Measurements from ENCODE around the gene MGAT2.

DNA sequence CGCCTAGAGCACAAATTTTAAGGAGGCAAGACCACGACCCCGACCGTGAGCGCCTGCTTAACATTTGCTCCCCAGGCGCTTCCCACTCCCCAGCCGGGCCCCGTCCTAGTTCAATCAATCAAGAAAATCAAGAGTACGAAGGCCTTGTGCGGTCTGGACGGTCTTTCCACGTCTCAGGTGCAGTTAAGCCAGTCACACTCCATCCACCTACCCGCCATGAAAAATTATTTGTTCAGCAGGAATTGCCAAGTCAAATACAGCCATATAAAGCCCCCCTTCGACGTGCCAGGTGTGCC, 22.5 kb upstream of the MGAT2 start:
- TF ChIP-seq, protein P1, sequence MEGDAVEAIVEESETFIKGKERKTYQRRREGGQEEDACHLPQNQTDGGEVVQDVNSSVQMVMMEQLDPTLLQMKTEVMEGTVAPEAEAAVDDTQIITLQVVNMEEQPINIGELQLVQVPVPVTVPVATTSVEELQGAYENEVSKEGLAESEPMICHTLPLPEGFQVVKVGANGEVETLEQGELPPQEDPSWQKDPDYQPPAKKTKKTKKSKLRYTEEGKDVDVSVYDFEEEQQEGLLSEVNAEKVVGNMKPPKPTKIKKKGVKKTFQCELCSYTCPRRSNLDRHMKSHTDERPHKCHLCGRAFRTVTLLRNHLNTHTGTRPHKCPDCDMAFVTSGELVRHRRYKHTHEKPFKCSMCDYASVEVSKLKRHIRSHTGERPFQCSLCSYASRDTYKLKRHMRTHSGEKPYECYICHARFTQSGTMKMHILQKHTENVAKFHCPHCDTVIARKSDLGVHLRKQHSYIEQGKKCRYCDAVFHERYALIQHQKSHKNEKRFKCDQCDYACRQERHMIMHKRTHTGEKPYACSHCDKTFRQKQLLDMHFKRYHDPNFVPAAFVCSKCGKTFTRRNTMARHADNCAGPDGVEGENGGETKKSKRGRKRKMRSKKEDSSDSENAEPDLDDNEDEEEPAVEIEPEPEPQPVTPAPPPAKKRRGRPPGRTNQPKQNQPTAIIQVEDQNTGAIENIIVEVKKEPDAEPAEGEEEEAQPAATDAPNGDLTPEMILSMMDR (IDR thresholded peaks at IDR 0.05; ENCODE audit: low read depth, low read length, poor library complexity, severe bottlenecking): no peak
- no peak for TF ChIP-seq EZH2phosphoT487 (IDR thresholded peaks at IDR 0.05; ENCODE audit: borderline replicate concordance, low read length)

All from DOHH2 (cell line).